IMR-90 (cell line): ENCODE data around the gene LHX8. TPM values are rescaled to one million over a fixed set of nuclear protein-coding genes. Genes with fewer than 3 reads are reported as not detected.

ENCODE experiments used
- ATAC-seq: fragments of 200-7000 bp; cut with Tn5 transposase; 2 replicates; pipeline ENCODE4 v1.9.1; 2020; ENCODE audit warnings: low read depth, mild to moderate bottlenecking, moderate library complexity
- Bru-seq: library from RNA; stranded (reverse); fragments of 400-500 nt; gene quantifications from one replicate; lab custom pipeline; 2021; lab: Mats Ljungman, UMichigan
- BruChase-seq, 2 experiments: library from RNA; stranded (reverse); fragments of 400-500 nt; gene quantifications; one replicate each; lab custom pipeline; 2021; lab: Mats Ljungman, UMichigan
- BruUV-seq: library from RNA; stranded (reverse); fragments of 400-500 nt; replicated peaks from 2 replicates; lab custom pipeline; 2021; lab: Mats Ljungman, UMichigan
- CTCF ChIA-PET: fragments of 300-600 bp; formaldehyde crosslinking; extraction: SDS; loops from one replicate; lab custom pipeline; 2021; ENCODE audit warnings: antibody characterized with exemption; lab: Yijun Ruan, JAX
- POLR2A ChIA-PET: fragments of 300-600 bp; sonication (Branson Sonifier 250); formaldehyde crosslinking; loops from one replicate; lab custom pipeline; 2022; ENCODE audit warnings: antibody characterized with exemption; ENCODE audit not compliant: unreplicated experiment; lab: Charles Lee
- DNase-seq: peaks from one replicate; pipeline ENCODE4 v3.0.0; 2013
- H2AFZ ChIP-seq: replicated peaks from 2 replicates; pipeline ENCODE3; 2013; ENCODE audit warnings: low read length, mild to moderate bottlenecking; ENCODE audit not compliant: poor library complexity
- H2AK5ac ChIP-seq: 2 replicates; pipeline ENCODE4 v1.6.1; 2013; ENCODE audit warnings: low read depth, low read length, inconsistent platforms
- H2AK9ac ChIP-seq: replicated peaks from 2 replicates; pipeline ENCODE3; 2013; ENCODE audit warnings: mild to moderate bottlenecking, low read depth, low read length, moderate library complexity; ENCODE audit not compliant: poor library complexity
- H2BK120ac ChIP-seq: 2 replicates; pipeline ENCODE4 v1.6.1; 2013; ENCODE audit warnings: low read depth, low read length, inconsistent platforms
- H2BK15ac ChIP-seq: 3 replicates; pipeline ENCODE4 v1.6.1; 2013; ENCODE audit warnings: low read depth, low read length, inconsistent platforms
- H2BK20ac ChIP-seq: 2 replicates; pipeline ENCODE4 v1.6.1; 2013; ENCODE audit warnings: low read depth, mild to moderate bottlenecking, inconsistent platforms, low read length, moderate library complexity
- H2BK5ac ChIP-seq: 2 replicates; pipeline ENCODE4 v1.6.1; 2013; ENCODE audit warnings: mild to moderate bottlenecking, low read depth, low read length, inconsistent platforms; ENCODE audit not compliant: poor library complexity, severe bottlenecking
- H3K14ac ChIP-seq: replicated peaks from 2 replicates; pipeline ENCODE4 v1.6.1; 2013; ENCODE audit warnings: low read depth, low read length, inconsistent platforms
- H3K18ac ChIP-seq: 2 replicates; pipeline ENCODE4 v1.6.1; 2013; ENCODE audit warnings: low read depth, low read length, control low read depth
- H3K23ac ChIP-seq: 2 replicates; pipeline ENCODE4 v1.6.1; 2013; ENCODE audit warnings: low read depth, low read length, inconsistent platforms
- H3K27ac ChIP-seq: 2 replicates; pipeline ENCODE4 v1.5.1; 2013; ENCODE audit warnings: mild to moderate bottlenecking, control low read depth, low read length; ENCODE audit not compliant: insufficient read depth
- H3K27me3 ChIP-seq: 2 replicates; pipeline ENCODE4 v1.6.1; 2013; ENCODE audit warnings: low read length; ENCODE audit not compliant: control insufficient read depth, insufficient read depth
- H3K36me3 ChIP-seq: 2 replicates; pipeline ENCODE4 v1.6.1; 2013; ENCODE audit warnings: low read length, mixed read lengths; ENCODE audit not compliant: control insufficient read depth, insufficient read depth
- H3K4ac ChIP-seq: 2 replicates; pipeline ENCODE4 v1.6.1; 2013; ENCODE audit warnings: low read depth, low read length, inconsistent platforms
- H3K4me1 ChIP-seq: 2 replicates; pipeline ENCODE4 v1.6.1; 2013; ENCODE audit warnings: low read length, mixed read lengths; ENCODE audit not compliant: control insufficient read depth, insufficient read depth
- H3K4me2 ChIP-seq: 2 replicates; pipeline ENCODE4 v1.6.1; 2013; ENCODE audit warnings: low read depth, mild to moderate bottlenecking, control low read depth, low read length, moderate library complexity
- H3K4me3 ChIP-seq: 2 replicates; pipeline ENCODE4 v1.5.1; 2013; ENCODE audit warnings: low read depth, mild to moderate bottlenecking, control low read depth, low read length, moderate library complexity; ENCODE audit not compliant: insufficient read depth
- H3K56ac ChIP-seq: 2 replicates; pipeline ENCODE4 v1.6.1; 2013; ENCODE audit warnings: low read length, inconsistent platforms; ENCODE audit not compliant: insufficient read depth; ENCODE audit errors: extremely low read depth
- H3K79me1 ChIP-seq, 2 experiments: 2 replicates each; pipeline ENCODE4 v1.6.1; 2013; ENCODE audit warnings: low read length in 2 of 2, inconsistent platforms in 1 of 2, low read depth in 1 of 2
- H3K9ac ChIP-seq: 2 replicates; pipeline ENCODE4 v1.6.1; 2013; ENCODE audit warnings: low read depth, low read length, control low read depth
- H3K9me1 ChIP-seq: 2 replicates; pipeline ENCODE4 v1.6.1; 2013; ENCODE audit warnings: low read length, inconsistent platforms; ENCODE audit not compliant: insufficient read depth
- H3K9me3 ChIP-seq: 2 replicates; pipeline ENCODE4 v1.6.1; 2013; ENCODE audit warnings: low read length; ENCODE audit not compliant: control insufficient read depth, insufficient read depth
- H4K20me1 ChIP-seq: 2 replicates; pipeline ENCODE4 v1.6.1; 2013; ENCODE audit warnings: low read length, inconsistent platforms; ENCODE audit not compliant: insufficient read depth
- H4K5ac ChIP-seq: 2 replicates; pipeline ENCODE4 v1.6.1; 2013; ENCODE audit warnings: mild to moderate bottlenecking, low read depth, low read length, control low read depth
- H4K8ac ChIP-seq, 2 experiments: 2 replicates each; pipeline ENCODE4 v1.6.1; 2013; ENCODE audit warnings: low read depth in 2 of 2, low read length in 2 of 2, control low read depth in 1 of 2, inconsistent platforms in 1 of 2
- H4K91ac ChIP-seq: 2 replicates; pipeline ENCODE4 v1.6.1; 2013; ENCODE audit warnings: low read depth, low read length, inconsistent platforms; ENCODE audit not compliant: insufficient read depth
- MAZ ChIP-seq: IDR thresholded peaks from 2 replicates; pipeline ENCODE4 v1.6.1; 2012; ENCODE audit warnings: low read depth, mild to moderate bottlenecking, low read length, improper control_type of control experiment, moderate library complexity, borderline replicate concordance
- NFE2L2 ChIP-seq: fragments of 150-350 bp; IDR thresholded peaks from 2 replicates; pipeline ENCODE4 v1.6.1; 2016; ENCODE audit warnings: low read depth, mild to moderate bottlenecking, low read length
- RCOR1 ChIP-seq: IDR thresholded peaks from 2 replicates; pipeline ENCODE4 v1.6.1; 2012; ENCODE audit warnings: mild to moderate bottlenecking, low read length, improper control_type of control experiment; ENCODE audit not compliant: insufficient replicate concordance
- USF2 ChIP-seq: fragments of 150-350 bp; IDR thresholded peaks from 2 replicates; pipeline ENCODE4 v1.6.1; 2017; ENCODE audit warnings: mild to moderate bottlenecking, antibody characterized with exemption, low read length, low read depth
- WGBS, 2 experiments: methylation state at CpG; one replicate each; pipeline versions ENCODE4 v1.1.5 to v1.1.7; 2013; ENCODE audit warnings: missing lambda C conversion rate in 2 of 2; ENCODE audit not compliant: insufficient read length in 1 of 2; ENCODE audit errors: extremely low coverage in 2 of 2; 5-methylcytosine and 5-hydroxymethylcytosine counted together
- dilution Hi-C: fragments of 300-500 bp; cut with HindIII; formaldehyde crosslinking; loops from one replicate; pipeline ENCODE4 v1.14.3; 2018; ENCODE audit warnings: low sequenced_read_pairs; ENCODE audit not compliant: unreplicated experiment
- in situ Hi-C: fragments of 300-500 bp; cut with MboI; formaldehyde crosslinking; loops from 3 replicates; pipeline ENCODE4 v1.14.3; 2019; ENCODE audit warnings: low sequenced_read_pairs, inconsistent platforms, mixed read lengths
- intact Hi-C: fragments of 100-400 bp; cut with micrococcal nuclease; formaldehyde crosslinking; loops from 2 replicates; pipeline ENCODE4 v1.10.0; 2022
- long read RNA-seq: library from polyadenylated mRNA; unstranded; transcript quantifications from one replicate; pipeline ENCODE4 v2.0.0, GENCODE V29; 2021; ENCODE audit not compliant: unreplicated experiment
- polyA plus RNA-seq, 3 experiments: library from polyadenylated mRNA; depleted of rRNA; stranded (reverse); fragments of >200 nt; gene quantifications; 2 replicates each; pipeline ENCODE4 v1.2.3, GENCODE V29; 2012; ENCODE audit warnings: low replicate concordance in 1 of 3
- total RNA-seq: library from RNA; depleted of rRNA; stranded (reverse); fragments of >200 nt; gene quantifications from 2 replicates; pipeline ENCODE4 v1.2.3, GENCODE V29; 2012; rRNA removed

Gene LHX8
- total RNA-seq, result not detected in 2 replicates
- not detected in 2 replicates for polyA plus RNA-seq (2012; rRNA removed)
- polyA plus RNA-seq (2012; cell fraction: cytosol; rRNA removed), result not detected in 2 replicates
- not detected in 2 replicates for polyA plus RNA-seq (2012; cell fraction: nucleus; rRNA removed; ENCODE audit: low replicate concordance)
- Bru-seq, nascent RNA, result not detected
- not detected for BruChase-seq, experiment 1, labeled RNA remaining after a 6-hour chase
- BruChase-seq, experiment 2, labeled RNA remaining after a 2-hour chase, result not detected
- long read RNA-seq, result 0 reads

- Histone ChIP-seq H3K27ac (no peak within 1 kb of the TSS), H4K5ac (no peak within 1 kb of the TSS), H2BK120ac (no peak within 1 kb of the TSS), H3K9me3 (peaks cover 4% of the 10 kb centered on the region), H3K4me3 (no peak within 1 kb of the TSS; the same call in 1 of the 2 replicates), H2AK9ac (peak within 1 kb of the TSS; percentile 51), H3K23ac (no peak within 1 kb of the TSS), H3K18ac (no peak within 1 kb of the TSS), H4K8ac (no peak within 1 kb of the TSS), H3K36me3 (no peaks in the 10 kb centered on the region), H2AK5ac (no peak within 1 kb of the TSS), H3K9ac (no peak within 1 kb of the TSS), H2BK15ac (no peak within 1 kb of the TSS), H2BK5ac (no peak within 1 kb of the TSS), H3K9me1 (no peaks in the 10 kb centered on the region), H3K4ac (no peak within 1 kb of the TSS), H2AFZ (peak within 1 kb of the TSS; percentile 44), H3K4me1 (no peaks in the 10 kb centered on the region), H2BK20ac (no peak within 1 kb of the TSS), H3K27me3 (peaks cover 81% of the 10 kb centered on the region), H3K14ac (no peak within 1 kb of the TSS), H4K91ac (no peak within 1 kb of the TSS), H3K4me2 (no peak within 1 kb of the TSS; the same call in 1 of the 2 replicates), H3K56ac (no peak within 1 kb of the TSS), H4K20me1 (no peaks in the 10 kb centered on the region), H3K79me1 (no peaks in the 10 kb centered on the region)
- DNase-seq, result no peak
- BruUV-seq, result no TSS peak
- in situ Hi-C loops (no loop called here), intact Hi-C loops (no loop called here), dilution Hi-C loops (no loop called here)
- POLR2A ChIA-PET, result no interaction called here
- CTCF ChIA-PET, result no interaction called here
- 6% methylated on average over 5 of the region's 23 CpGs; no CpG with 5 or more reads in 1 of the 2 experiments for WGBS, 2 experiments
- TF ChIP-seq NFE2L2 (no peak), USF2 (no peak), RCOR1 (no peak), MAZ (no peak)
- ATAC-seq, result no peak
These were observed at the start of gene LHX8 for GRCh38 chr1:75133750-75134646. LHX8 (plus strand) TSS chr1:75134388; CDS start chr1:75136615, 2,227 bp downstream.
